HG02642 (cell line): ENCODE measurements around the gene WDR48.
"Not testable (repeated sequence)": the region's sequence is repeated elsewhere in the genome, so short reads cannot be mapped to it uniquely, and the experiment has no call there.

Experiments used
- ATAC-seq: cut with Tn5 transposase; IDR thresholded peaks from one replicate; pipeline ENCODE4 v1.9.1; 2021; ENCODE audit warnings: mild to moderate bottlenecking; ENCODE audit not compliant: unreplicated experiment, poor library complexity

WDR48 gene

GRCh38 chr3:39051649-39052561 is at the start of gene WDR48, which contains the start of gene SCN11A:
TSS of gene WDR48 (plus strand) at chr3:39052016. CDS start at chr3:39052026, 10 bp downstream.
TSS of gene SCN11A (minus strand) at chr3:39051944. CDS start at chr3:38950362, 101,582 bp downstream.
- peak; percentile 99 for ATAC-seq

GRCh38 chr3:39005295-39005694 is 46.5 kb upstream of the WDR48 start:
- ATAC-seq: no peak

GRCh38 chr3:39011191-39011736 is 40.6 kb upstream of the WDR48 start:
- ATAC-seq: no peak

- no peak for ATAC-seq
Measured at GRCh38 chr3:39013289-39013688, 38.5 kb upstream of the WDR48 start.

GRCh38 chr3:39013921-39014509 is 37.8 kb upstream of the WDR48 start:
- ATAC-seq: no peak

GRCh38 chr3:39015418-39015817 is 36.4 kb upstream of the WDR48 start:
- ATAC-seq: no peak

- ATAC-seq: no peak
Measured at GRCh38 chr3:39019299-39019698, 32.5 kb upstream of the WDR48 start.

- ATAC-seq: peak; percentile 66
Measured at GRCh38 chr3:39021029-39021428, 30.8 kb upstream of the WDR48 start.

- ATAC-seq: no peak
Measured at GRCh38 chr3:39021465-39022285, 30.1 kb upstream of the WDR48 start.

- no peak for ATAC-seq
Measured at GRCh38 chr3:39022286-39022630, 29.6 kb upstream of the WDR48 start.

GRCh38 chr3:39024497-39024896 is 27.3 kb upstream of the WDR48 start:
- ATAC-seq: no peak

- ATAC-seq: no peak
Measured at GRCh38 chr3:39025222-39025970, 26.4 kb upstream of the WDR48 start.

- no peak for ATAC-seq
Measured at GRCh38 chr3:39028546-39028945, 23.3 kb upstream of the WDR48 start.

GRCh38 chr3:39029556-39029955 is 22.3 kb upstream of the WDR48 start:
- no peak for ATAC-seq

GRCh38 chr3:39038165-39038564 is 13.7 kb upstream of the WDR48 start:
- no peak for ATAC-seq

GRCh38 chr3:39050029-39050428 is 1.8 kb upstream of the WDR48 start:
- ATAC-seq: no peak

- ATAC-seq: no peak
Measured at GRCh38 chr3:39052583-39052982, 767 bp downstream of the WDR48 start.

GRCh38 chr3:39053696-39054095 is 1.9 kb downstream of the WDR48 start:
- no peak for ATAC-seq

- no peak for ATAC-seq
Measured at GRCh38 chr3:39056151-39056550, 4.3 kb downstream of the WDR48 start.

- ATAC-seq: not testable (repeated sequence)
Measured at GRCh38 chr3:39061228-39061627, 9.4 kb downstream of the WDR48 start.
